Subcutaneous adipose tissue (tissue), 4 donors: Measurements from ENCODE around the gene CARS2. TPM values are rescaled to one million over a fixed set of nuclear protein-coding genes. Genes with fewer than 3 reads are reported as not detected.

Experiments used
- total RNA-seq, 4 donors: library from RNA; depleted of rRNA; stranded (reverse); fragments of >200 nt; gene quantifications; one replicate each; pipeline ENCODE4 v1.1.0, GENCODE V29; 2016
- TF ChIP-seq, protein P1 (sequence below): fragments of 450-650 bp; IDR thresholded peaks from one replicate; pipeline ENCODE4 v1.5.1; 2016; ENCODE audit warnings: low read depth, mild to moderate bottlenecking, control low read depth, antibody characterized with exemption, moderate library complexity

The CARS2 gene
- total RNA-seq, 4 donors from 2014 or later: 36.5 to 366 (median 102) TPM

DNA sequence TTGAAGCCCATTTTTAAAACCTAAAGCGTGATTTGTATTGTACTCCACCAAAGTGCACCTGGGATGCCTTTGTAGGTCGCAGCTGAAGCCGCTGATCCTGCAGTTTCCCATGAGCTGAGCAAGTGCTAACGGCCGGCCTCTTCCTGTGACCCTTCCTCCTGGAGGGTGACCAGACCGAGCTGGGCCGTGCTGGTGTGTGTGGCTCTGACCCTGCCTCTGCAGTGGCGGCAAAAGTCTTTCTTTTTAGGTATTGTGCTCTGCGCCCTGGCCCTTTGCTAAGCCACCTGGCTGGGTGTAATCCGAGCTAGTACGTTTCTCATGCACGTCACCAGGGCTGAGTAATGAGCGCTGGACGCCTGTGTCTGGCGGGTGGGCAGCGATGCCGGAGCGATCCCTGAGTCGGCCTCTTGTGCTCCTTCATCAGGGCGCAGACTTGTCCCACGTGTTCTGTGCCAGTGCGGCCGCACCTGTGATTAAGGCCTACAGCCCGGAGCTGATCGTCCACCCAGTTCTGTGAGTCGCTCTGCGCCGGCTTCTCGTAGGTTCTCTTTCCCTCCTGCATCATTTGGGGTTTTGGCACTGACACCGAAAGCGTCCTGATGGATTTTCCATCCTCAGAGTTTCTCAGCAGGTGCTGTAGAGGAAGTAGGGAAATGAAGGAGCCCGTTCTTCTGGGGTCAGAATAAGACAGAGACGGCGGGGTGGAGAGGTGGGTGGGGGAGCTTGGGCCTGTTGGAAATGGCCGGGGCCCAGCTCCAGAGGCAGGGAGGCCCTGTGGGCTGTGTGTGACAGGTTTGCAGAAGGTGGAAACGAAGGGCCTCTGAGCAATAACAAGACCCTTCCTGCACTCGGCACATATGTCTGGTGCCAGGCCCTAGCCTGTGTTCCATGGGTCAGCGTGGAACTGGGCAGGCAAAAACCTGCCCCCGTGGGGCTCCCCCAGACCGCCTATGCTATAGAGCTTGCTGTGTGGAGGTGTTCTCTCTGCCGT lies 80.9 kb downstream of the CARS2 start:
- TF ChIP-seq, protein P1, sequence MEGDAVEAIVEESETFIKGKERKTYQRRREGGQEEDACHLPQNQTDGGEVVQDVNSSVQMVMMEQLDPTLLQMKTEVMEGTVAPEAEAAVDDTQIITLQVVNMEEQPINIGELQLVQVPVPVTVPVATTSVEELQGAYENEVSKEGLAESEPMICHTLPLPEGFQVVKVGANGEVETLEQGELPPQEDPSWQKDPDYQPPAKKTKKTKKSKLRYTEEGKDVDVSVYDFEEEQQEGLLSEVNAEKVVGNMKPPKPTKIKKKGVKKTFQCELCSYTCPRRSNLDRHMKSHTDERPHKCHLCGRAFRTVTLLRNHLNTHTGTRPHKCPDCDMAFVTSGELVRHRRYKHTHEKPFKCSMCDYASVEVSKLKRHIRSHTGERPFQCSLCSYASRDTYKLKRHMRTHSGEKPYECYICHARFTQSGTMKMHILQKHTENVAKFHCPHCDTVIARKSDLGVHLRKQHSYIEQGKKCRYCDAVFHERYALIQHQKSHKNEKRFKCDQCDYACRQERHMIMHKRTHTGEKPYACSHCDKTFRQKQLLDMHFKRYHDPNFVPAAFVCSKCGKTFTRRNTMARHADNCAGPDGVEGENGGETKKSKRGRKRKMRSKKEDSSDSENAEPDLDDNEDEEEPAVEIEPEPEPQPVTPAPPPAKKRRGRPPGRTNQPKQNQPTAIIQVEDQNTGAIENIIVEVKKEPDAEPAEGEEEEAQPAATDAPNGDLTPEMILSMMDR: no peak

- TF ChIP-seq, protein P1: no peak
Measured at GRCh38 chr13:110620596-110620995, 85.3 kb downstream of the CARS2 start.

- TF ChIP-seq, protein P1: no peak
Measured at GRCh38 chr13:110618780-110619179, 87.1 kb downstream of the CARS2 start.

GRCh38 chr13:110618167-110618566 lies 87.7 kb downstream of the CARS2 start:
- TF ChIP-seq, protein P1: no peak

DNA sequence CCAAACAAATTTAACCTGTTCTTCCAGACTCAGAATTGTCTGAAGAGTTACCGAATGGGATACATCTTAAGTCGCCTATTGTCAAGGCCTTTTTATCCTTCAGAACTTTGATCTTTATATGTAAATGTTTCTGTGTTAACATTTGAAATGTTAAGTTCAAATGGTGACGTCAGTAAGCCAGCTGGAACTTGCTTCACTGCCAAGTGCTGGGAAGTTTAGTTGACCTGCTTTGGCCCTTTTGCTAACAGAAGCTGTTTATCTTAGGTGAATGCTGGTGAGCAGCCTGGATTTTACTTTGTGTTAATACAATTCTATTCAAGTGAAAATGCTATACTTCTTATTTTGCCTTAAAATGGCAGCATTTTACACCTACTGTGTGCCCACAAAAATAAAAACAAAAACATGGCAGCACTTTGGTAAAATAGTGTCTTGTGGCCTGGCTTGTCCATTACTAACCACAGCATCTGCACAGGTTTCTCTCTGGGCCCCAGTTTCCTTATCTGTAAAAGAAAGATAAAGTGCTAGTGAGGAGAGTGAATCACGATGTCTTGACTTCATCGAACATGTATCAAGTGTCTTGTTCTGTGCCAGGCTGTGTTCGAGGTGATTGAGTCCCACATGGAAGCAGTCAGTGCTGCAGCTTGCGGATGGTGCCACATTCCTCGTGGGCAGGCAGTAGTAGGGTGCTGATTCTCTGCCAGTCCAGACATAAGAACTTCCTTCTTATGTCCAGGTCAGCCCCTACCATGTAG lies 88.4 kb downstream of the CARS2 start:
- TF ChIP-seq, protein P1: no peak

DNA sequence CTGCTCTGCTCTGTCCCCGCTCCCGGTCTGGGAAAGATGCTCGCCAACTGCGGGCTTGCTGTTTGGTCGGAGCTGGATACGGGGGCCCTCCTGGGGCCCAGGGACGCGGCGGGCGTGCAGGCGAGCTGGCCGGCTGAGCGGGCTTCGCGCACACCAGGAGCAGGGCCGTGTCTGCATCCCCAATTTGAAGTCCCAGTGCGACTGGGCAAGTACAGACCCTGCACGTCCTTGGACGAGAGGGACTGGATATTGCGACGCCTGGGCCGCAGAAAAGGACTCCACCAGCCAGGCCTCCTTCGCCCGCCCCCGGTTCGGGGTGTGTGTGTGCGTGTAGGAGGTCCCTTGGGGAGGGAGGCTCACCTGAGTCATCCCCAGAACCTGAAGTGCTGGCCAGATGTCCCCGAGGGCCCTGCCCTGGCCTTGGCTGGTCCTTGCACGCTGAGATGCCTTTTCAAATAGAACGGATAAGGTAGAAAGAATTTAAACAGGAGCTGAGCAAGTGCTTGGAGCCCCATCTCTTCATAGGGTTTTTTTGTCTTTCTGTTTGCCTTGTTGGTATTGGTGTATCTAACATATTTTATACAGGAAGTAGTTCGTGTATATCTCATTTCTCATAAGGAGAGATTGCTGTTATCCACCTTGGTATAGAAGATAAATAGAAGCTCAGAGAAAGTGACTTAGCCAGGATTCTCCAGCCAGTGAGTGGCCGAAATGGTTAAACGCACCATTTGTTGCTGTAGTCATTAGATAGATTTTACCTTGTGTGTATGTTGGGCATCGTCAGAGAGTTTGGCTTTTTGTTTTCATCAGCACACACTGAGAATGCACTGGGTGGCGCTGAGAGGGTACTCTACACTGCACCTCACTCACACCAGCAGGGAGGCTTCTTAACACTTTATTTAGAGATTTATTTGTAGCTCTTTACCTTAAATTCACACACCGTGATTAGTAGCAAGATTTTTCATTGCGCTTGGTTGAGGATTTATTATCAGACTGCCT lies 89.5 kb downstream of the CARS2 start:
- TF ChIP-seq, protein P1: no peak
